Heart right ventricle (tissue), 16 donors: ENCODE results near the gene FCSK. TPM values are rescaled to one million over a fixed set of nuclear protein-coding genes. Genes with fewer than 3 reads are reported as not detected.

Source experiments
- ATAC-seq, 8 donors: fragments of 200-7000 bp; cut with Tn5 transposase; one replicate each; pipeline ENCODE4 v1.9.1; 2020; ENCODE audit warnings: mild to moderate bottlenecking in 8 of 8, moderate library complexity in 8 of 8, moderate number of reproducible peaks in 1 of 8
- DNase-seq, 2 donors: peaks; one replicate each; pipeline ENCODE4 v3.0.0-alpha.2; 2020
- H3K27ac ChIP-seq, 10 donors: fragments of 200-600 bp; sonication (generic) in 2 of 10; one replicate each; pipeline versions ENCODE4 v1.5.0 to v1.8.0; 2020 to 2022; ENCODE audit warnings: mild to moderate bottlenecking in 3 of 10
- H3K27me3 ChIP-seq, 7 donors: fragments of 200-600 bp; one replicate each; pipeline ENCODE4 v1.8.0; 2021 to 2022; ENCODE audit warnings: mild to moderate bottlenecking in 2 of 7
- H3K36me3 ChIP-seq, 9 donors: fragments of 200-600 bp; sonication (generic) in 1 of 9; one replicate each; pipeline versions ENCODE4 v1.5.0 to v1.8.0; 2020 to 2022; ENCODE audit warnings: mild to moderate bottlenecking in 2 of 9
- H3K4me1 ChIP-seq, 9 donors: fragments of 200-600 bp; sonication (generic) in 1 of 9; one replicate each; pipeline versions ENCODE4 v1.5.0 to v1.8.0; 2020 to 2022; ENCODE audit warnings: mild to moderate bottlenecking in 4 of 9
- H3K4me3 ChIP-seq, 10 donors: fragments of 200-600 bp; sonication (generic) in 2 of 10; one replicate each; pipeline versions ENCODE4 v1.5.0 to v1.8.0; 2020 to 2022; ENCODE audit warnings: mild to moderate bottlenecking in 7 of 10, moderate library complexity in 2 of 10
- H3K9me3 ChIP-seq, 11 donors: fragments of 200-600 bp in 10 of 11; sonication (generic) in 2 of 11; one replicate each; pipeline versions ENCODE4 v1.5.0 to v1.8.0; 2013 to 2022; ENCODE audit warnings: mild to moderate bottlenecking in 2 of 11, control low read depth in 1 of 11, moderate library complexity in 1 of 11
- WGBS, 2 donors: extraction: QIAGEN DNeasy Blood & Tissue Kit; methylation state at CpG; one replicate each; pipeline ENCODE4 v1.1.7; 2013; ENCODE audit warnings: inconsistent platforms in 1 of 2; 5-methylcytosine and 5-hydroxymethylcytosine counted together
- intact Hi-C, 10 donors: fragments of 100-400 bp; cut with DNase I; formaldehyde crosslinking; loops; one replicate each; pipeline versions ENCODE4 v1.11.1 to v1.14.2; 2022
- polyA plus RNA-seq, 2 donors: library from polyadenylated mRNA; stranded (reverse); fragments of 200-250 nt; gene quantifications; one replicate each; pipeline ENCODE4 v1.2.3, GENCODE V29; 2013
- total RNA-seq, 10 donors: library from RNA; stranded (reverse); fragmentation: NEBNext Ultra II Directional in 3 of 10; extraction: Animal tissue kit (Norgen Biotek cat#: 25700) in 3 of 10; gene quantifications; one replicate each; pipeline versions ENCODE4 v1.2.1 to v1.2.4, GENCODE V29; 2021 to 2023
- TF ChIP-seq, protein P1 (sequence below), 9 donors: fragments of 200-600 bp; sonication (generic) in 2 of 9; IDR thresholded peaks; one replicate each; pipeline versions ENCODE4 v1.5.0 to v1.8.0; 2021 to 2022; ENCODE audit warnings: antibody characterized with exemption in 9 of 9, mild to moderate bottlenecking in 5 of 9, moderate library complexity in 1 of 9
- donor health status: Arrhythmogenic right ventricular cardiomyopathy.
- donor health status: ischemic (EF 13 %, LVEDD 7.1; RV severe dilation, severe dysfunction).
- donor health status: healthy with polysubstance abuse.
- donor health status: DM: no; HTN: yes; CAD: no.
- donor health status: DM: no; HTN: no; CAD: no.
- donor health status: ischemic (EF 25% LVEDD 6.9; RV normal size, moderate dysfunction).
- donor health status: ischemic (EF 25% LVEDD 5.7; RV mildly dilated, moderate dysfunction).
- donor health status: healthy.
- donor health status: DM: yes; HTN: yes; CAD: no.
- donor health status: Ischemic cardiomyopathy.
- donor health status: ischemic (EF 35%, LVEDD 5.7; RV mildly dilated, moderate dysfunction).
- donor health status: nonischemic (EF 11% LVEDD 7.7; RV severe dilation, severe dysfunction).
- donor health status: DM: yes; HTN: yes; CAD: no.
- donor health status: PGD.
- donor health status: ischemic (EF 29% LVEDD 5.4; RV normal size, mild dysfunction).
- donor health status: nonischemic (EF 23%, LVEDD 6.1; RV moderate dilation, normal function).

The FCSK gene
- total and polyA plus RNA-seq, 12 donors = 6.3 to 15.4 (median 9.0) TPM

DNA sequence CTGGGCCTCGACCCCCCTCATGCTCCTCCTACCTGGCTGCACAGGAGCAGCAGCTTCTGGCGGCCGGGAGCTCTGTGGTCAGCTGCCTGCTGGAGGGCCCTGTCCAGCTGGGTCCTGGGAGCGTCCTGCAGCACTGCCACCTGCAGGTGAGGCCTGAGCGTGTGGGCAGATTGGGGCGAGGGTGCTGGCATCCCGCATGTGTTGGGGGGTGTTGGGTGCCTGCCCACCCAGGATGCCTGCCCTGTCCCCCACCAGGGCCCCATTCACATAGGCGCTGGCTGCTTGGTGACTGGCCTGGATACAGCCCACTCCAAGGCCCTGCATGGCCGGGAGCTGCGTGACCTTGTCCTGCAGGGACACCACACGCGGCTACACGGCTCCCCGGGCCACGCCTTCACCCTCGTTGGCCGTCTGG lies 16.5 kb downstream of the FCSK start:
- intact Hi-C loops = loop anchor here in 4 of 10 donors (5.0 to 10.0 kb wide), 2 partner anchors 76 to 79 kb away; no protein-coding TSS in a partner anchor
- WGBS, 2 donors = 64 to 73% methylated on average over 17 of the region's 17 CpGs
- Histone ChIP-seq H3K36me3 (peaks cover 0 to 68% (median 19%) of the 10 kb centered on the region in 9 donors), H3K27me3 (no peaks in the 10 kb centered on the region), H3K27ac (no peak overlapping the region), H3K9me3 (no peaks in the 10 kb centered on the region), H3K4me3 (no peak overlapping the region), H3K4me1 (no peaks in the 10 kb centered on the region)
- TF ChIP-seq, protein P1, sequence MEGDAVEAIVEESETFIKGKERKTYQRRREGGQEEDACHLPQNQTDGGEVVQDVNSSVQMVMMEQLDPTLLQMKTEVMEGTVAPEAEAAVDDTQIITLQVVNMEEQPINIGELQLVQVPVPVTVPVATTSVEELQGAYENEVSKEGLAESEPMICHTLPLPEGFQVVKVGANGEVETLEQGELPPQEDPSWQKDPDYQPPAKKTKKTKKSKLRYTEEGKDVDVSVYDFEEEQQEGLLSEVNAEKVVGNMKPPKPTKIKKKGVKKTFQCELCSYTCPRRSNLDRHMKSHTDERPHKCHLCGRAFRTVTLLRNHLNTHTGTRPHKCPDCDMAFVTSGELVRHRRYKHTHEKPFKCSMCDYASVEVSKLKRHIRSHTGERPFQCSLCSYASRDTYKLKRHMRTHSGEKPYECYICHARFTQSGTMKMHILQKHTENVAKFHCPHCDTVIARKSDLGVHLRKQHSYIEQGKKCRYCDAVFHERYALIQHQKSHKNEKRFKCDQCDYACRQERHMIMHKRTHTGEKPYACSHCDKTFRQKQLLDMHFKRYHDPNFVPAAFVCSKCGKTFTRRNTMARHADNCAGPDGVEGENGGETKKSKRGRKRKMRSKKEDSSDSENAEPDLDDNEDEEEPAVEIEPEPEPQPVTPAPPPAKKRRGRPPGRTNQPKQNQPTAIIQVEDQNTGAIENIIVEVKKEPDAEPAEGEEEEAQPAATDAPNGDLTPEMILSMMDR (IDR thresholded peaks at IDR 0.05) = peak; percentile 16 to 62 (median 50)
- DNase-seq = peak in 1 of 2 donors; percentile 43
- ATAC-seq = peak; percentile 32 to 70 (median 58)

- Histone ChIP-seq H3K9me3 (no peaks in the 10 kb centered on the region), H3K27ac (no peak overlapping the region), H3K27me3 (no peaks in the 10 kb centered on the region), H3K4me1 (peaks cover 0 to 14% (median 8%) of the 10 kb centered on the region in 9 donors), H3K4me3 (no peak overlapping the region), H3K36me3 (peaks cover 0 to 65% (median 16%) of the 10 kb centered on the region in 9 donors)
- TF ChIP-seq, protein P1 (IDR thresholded peaks at IDR 0.05) = no peak
- 89 to 90% methylated on average over 28 of the region's 28 CpGs for WGBS, 2 donors
- no peak for ATAC-seq
- DNase-seq = no peak
- intact Hi-C loops = loop anchor here in 4 of 10 donors (5.0 to 10.0 kb wide), 2 partner anchors 78 to 81 kb away; no protein-coding TSS in a partner anchor
These were observed 18.5 kb downstream of the FCSK start for GRCh38 chr16:70472786-70473433.

DNA sequence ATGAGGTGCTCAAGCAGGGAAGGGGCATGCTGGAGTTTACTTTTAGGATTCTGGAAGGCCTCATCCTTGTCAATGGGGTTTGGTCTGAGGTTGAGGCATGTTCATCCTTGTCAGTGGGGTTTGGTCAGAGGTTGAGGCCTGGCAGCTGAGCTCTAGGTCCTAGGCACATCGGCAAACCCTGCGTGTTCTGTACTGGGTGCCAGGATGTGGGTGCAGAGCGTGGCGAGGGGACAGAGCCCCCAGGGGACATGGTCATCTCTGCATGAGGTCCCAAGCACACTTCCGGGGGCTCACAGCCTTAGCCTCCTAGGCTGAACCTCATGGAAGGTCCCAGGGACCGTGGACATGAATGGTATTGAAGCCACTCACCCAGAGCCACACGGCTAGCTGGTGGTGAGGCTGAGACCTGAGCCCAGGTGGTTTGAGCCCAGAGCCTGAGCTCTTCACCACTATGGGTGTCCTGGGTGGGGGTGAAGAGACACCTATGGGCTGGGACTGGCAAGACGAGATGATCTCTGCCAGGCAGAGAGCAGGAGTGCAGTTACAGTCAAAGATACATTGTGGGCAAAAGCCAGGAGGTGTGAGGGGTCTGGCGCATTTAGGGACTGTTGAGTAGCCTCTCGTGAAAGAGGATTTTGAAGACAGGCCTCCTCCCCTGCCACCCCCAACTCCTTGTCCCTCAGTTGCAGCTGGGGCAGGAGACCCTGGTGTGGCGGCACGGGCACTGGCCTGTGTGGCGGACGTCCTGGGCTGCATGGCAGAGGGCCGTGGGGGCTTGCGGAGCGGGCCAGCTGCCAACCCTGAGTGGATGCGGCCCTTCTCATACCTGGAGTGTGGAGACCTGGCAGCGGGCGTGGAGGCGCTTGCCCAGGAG lies 19.3 kb downstream of the FCSK start:
- ATAC-seq (no peak), DNase-seq (no peak)
- TF ChIP-seq, protein P1 (IDR thresholded peaks at IDR 0.05) = no peak
- Histone ChIP-seq H3K4me1 (peaks cover 0 to 20% (median 14%) of the 10 kb centered on the region in 9 donors), H3K9me3 (no peaks in the 10 kb centered on the region), H3K27me3 (no peaks in the 10 kb centered on the region), H3K4me3 (no peak overlapping the region), H3K27ac (no peak overlapping the region), H3K36me3 (peaks cover 0 to 73% (median 16%) of the 10 kb centered on the region in 9 donors)
- WGBS, 2 donors = 95 to 96% methylated on average over 21 of the region's 21 CpGs
- intact Hi-C loops = loop anchor here in 4 of 10 donors (5.0 to 10.0 kb wide), 2 partner anchors 79 to 81 kb away; no protein-coding TSS in a partner anchor
